HT-29 (cell line): ENCODE results near the gene PLXNA3. TPM values are rescaled to one million over a fixed set of nuclear protein-coding genes. Genes with fewer than 3 reads are reported as not detected.
"Not testable (repeated sequence)": the region's sequence is repeated elsewhere in the genome, so short reads cannot be mapped to it uniquely, and the experiment has no call there.

ENCODE experiments used
- DNase-seq: peaks from one replicate; pipeline ENCODE4 v3.0.0-alpha.2; 2015; ENCODE audit warnings: low spot score
- total RNA-seq: library from RNA; depleted of rRNA; stranded (reverse); fragments of >200 nt; shearing (Covaris generic); gene quantifications from 2 replicates; pipeline ENCODE4 v1.2.3, GENCODE V29; 2014

Gene PLXNA3
- total RNA-seq, 1 experiment from 2014 or later = 33.6 TPM

- DNase-seq = peak; percentile 93
Observed at GRCh38 chrX:154478728-154479622, 20.9 kb downstream of the PLXNA3 start, which contains the start of gene LAGE3. TSS of gene LAGE3 (minus strand) at chrX:154479281. CDS start at chrX:154478915, 366 bp downstream.

GRCh38 chrX:154481195-154481594 is 23.1 kb downstream of the PLXNA3 start:
- no peak for DNase-seq

GRCh38 chrX:154481911-154482601 is 24.0 kb downstream of the PLXNA3 start:
- no peak for DNase-seq

GRCh38 chrX:154482786-154483185 is 24.7 kb downstream of the PLXNA3 start:
- no peak for DNase-seq

- no peak for DNase-seq
Observed at GRCh38 chrX:154483325-154483724, 25.2 kb downstream of the PLXNA3 start.

- DNase-seq = peak; percentile 64
Observed at GRCh38 chrX:154484255-154485149, 26.4 kb downstream of the PLXNA3 start.

- peak; percentile 41 for DNase-seq
Observed at GRCh38 chrX:154485150-154486051, 27.3 kb downstream of the PLXNA3 start.

- no peak for DNase-seq
Observed at GRCh38 chrX:154486052-154486395, 27.9 kb downstream of the PLXNA3 start.

GRCh38 chrX:154486396-154487207 is 28.5 kb downstream of the PLXNA3 start, which contains the start of gene UBL4A:
TSS of gene UBL4A (minus strand) at chrX:154486615. CDS start at chrX:154486584, 31 bp downstream.
- DNase-seq = peak; percentile 89

GRCh38 chrX:154487518-154488290 is 29.6 kb downstream of the PLXNA3 start:
- no peak for DNase-seq

GRCh38 chrX:154488336-154489075 is 30.4 kb downstream of the PLXNA3 start:
- DNase-seq = no peak

GRCh38 chrX:154489182-154489581 is 31.1 kb downstream of the PLXNA3 start:
- no peak for DNase-seq

GRCh38 chrX:154490021-154490413 is 31.9 kb downstream of the PLXNA3 start:
- peak; percentile 49 for DNase-seq

- peak; percentile 98 for DNase-seq
Observed at GRCh38 chrX:154490414-154491083, 32.5 kb downstream of the PLXNA3 start, which contains the start of gene SLC10A3. TSS of gene SLC10A3 (minus strand) at chrX:154490629. CDS start at chrX:154488940, 1,689 bp downstream.

- DNase-seq = no peak
Observed at GRCh38 chrX:154494715-154495114, 36.6 kb downstream of the PLXNA3 start.

GRCh38 chrX:154495472-154495922 is 37.4 kb downstream of the PLXNA3 start:
- DNase-seq = no peak

GRCh38 chrX:154496591-154497137 is 38.6 kb downstream of the PLXNA3 start:
- DNase-seq = not testable (repeated sequence)
